DND-41 (cell line): ENCODE results near the gene CCDC78.

Experiments
- ATAC-seq: fragments of 200-7000 bp; cut with Tn5 transposase; 3 replicates; pipeline ENCODE4 v1.9.1; 2021; ENCODE audit warnings: low read depth; ENCODE audit not compliant: insufficient read depth
- DNase-seq: peaks from one replicate; pipeline ENCODE4 v3.0.0-alpha.2; 2020
- H2AFZ ChIP-seq: 2 replicates; pipeline ENCODE4 v1.6.0; 2012; ENCODE audit warnings: low read depth, low read length
- H3K27ac ChIP-seq: 2 replicates; pipeline ENCODE4 v1.5.1; 2012; ENCODE audit warnings: low read length, inconsistent platforms
- H3K27me3 ChIP-seq: fragments of 200-600 bp; sonication (generic); 2 replicates; pipeline ENCODE4 v1.6.0; 2012; ENCODE audit warnings: low read length, mild to moderate bottlenecking, inconsistent platforms; ENCODE audit not compliant: insufficient read depth, poor library complexity
- H3K36me3 ChIP-seq: 2 replicates; pipeline ENCODE4 v1.5.1; 2012; ENCODE audit warnings: low read length, inconsistent platforms; ENCODE audit not compliant: insufficient read depth
- H3K4me1 ChIP-seq: 2 replicates; pipeline ENCODE4 v1.5.1; 2012; ENCODE audit warnings: mild to moderate bottlenecking, low read length; ENCODE audit not compliant: insufficient read depth
- H3K4me2 ChIP-seq: 2 replicates; pipeline ENCODE4 v1.6.0; 2012; ENCODE audit warnings: mild to moderate bottlenecking, moderate library complexity, low read length, inconsistent platforms; ENCODE audit not compliant: insufficient read depth
- H3K4me3 ChIP-seq, 2 experiments: fragments of 200-600 bp in 1 of 2; shearing (Covaris generic) in 1 of 2; 2 replicates each; pipeline ENCODE4 v1.5.1; 2012 to 2016; ENCODE audit warnings: inconsistent platforms in 2 of 2, low read length in 2 of 2, mild to moderate bottlenecking in 2 of 2, low read depth in 1 of 2, moderate library complexity in 1 of 2
- H3K79me2 ChIP-seq: 2 replicates; pipeline ENCODE4 v1.6.0; 2012; ENCODE audit warnings: low read length, inconsistent platforms; ENCODE audit not compliant: insufficient read depth
- H3K9ac ChIP-seq: 2 replicates; pipeline ENCODE4 v1.6.0; 2012; ENCODE audit warnings: low read depth, mild to moderate bottlenecking, inconsistent platforms, low read length, moderate library complexity
- H3K9me3 ChIP-seq: 2 replicates; pipeline ENCODE4 v1.5.1; 2012; ENCODE audit warnings: low read length, moderate library complexity, mild to moderate bottlenecking, inconsistent platforms; ENCODE audit not compliant: insufficient read depth, severe bottlenecking
- H4K20me1 ChIP-seq: 2 replicates; pipeline ENCODE4 v1.6.0; 2012; ENCODE audit warnings: low read length; ENCODE audit not compliant: insufficient read depth
- EZH2 ChIP-seq: IDR thresholded peaks from 3 replicates; pipeline ENCODE4 v1.6.1; 2012; ENCODE audit warnings: borderline replicate concordance, low read depth, mild to moderate bottlenecking, moderate library complexity, low read length, inconsistent platforms; ENCODE audit not compliant: severe bottlenecking
- TF ChIP-seq, protein P1 (sequence below): IDR thresholded peaks from 2 replicates; pipeline ENCODE4 v1.5.1; 2012; ENCODE audit warnings: borderline replicate concordance, low read length, moderate library complexity, mild to moderate bottlenecking; ENCODE audit not compliant: poor library complexity, severe bottlenecking; ENCODE audit errors: extremely low read depth

CCDC78 gene

DNA sequence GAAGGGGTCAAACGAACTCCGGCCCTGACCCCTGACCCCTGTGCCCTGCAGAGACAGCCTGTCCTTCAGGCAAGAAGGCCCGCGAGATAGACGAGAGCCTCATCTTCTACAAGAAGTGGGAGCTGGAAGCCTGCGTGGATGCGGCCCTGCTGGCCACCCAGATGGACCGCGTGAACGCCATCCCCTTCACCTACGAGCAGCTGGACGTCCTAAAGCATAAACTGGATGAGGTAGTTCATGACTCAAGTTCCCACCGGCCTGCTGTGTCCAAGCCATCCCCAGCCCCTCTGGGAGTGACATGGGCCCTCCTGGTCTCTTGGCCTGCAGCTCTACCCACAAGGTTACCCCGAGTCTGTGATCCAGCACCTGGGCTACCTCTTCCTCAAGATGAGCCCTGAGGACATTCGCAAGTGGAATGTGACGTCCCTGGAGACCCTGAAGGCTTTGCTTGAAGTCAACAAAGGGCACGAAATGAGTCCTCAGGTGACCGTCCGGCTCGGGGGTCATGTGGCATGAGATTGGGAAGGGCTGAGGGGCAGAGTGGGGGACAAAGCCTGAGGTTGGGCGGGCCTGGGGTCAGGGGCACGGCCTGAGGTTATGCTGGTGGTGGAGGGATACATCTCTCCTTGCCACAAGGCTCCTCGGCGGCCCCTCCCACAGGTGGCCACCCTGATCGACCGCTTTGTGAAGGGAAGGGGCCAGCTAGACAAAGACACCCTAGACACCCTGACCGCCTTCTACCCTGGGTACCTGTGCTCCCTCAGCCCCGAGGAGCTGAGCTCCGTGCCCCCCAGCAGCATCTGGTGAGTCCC, 40.0 kb upstream of the CCDC78 start:
- Histone ChIP-seq H3K36me3 (no peaks in the 10 kb centered on the region), H2AFZ (no peak overlapping the region), H3K27ac (no peak overlapping the region), H4K20me1 (no peaks in the 10 kb centered on the region; the same call in 1 of the 2 replicates), H3K4me3 (no peak overlapping the region), H3K27me3 (no peaks in the 10 kb centered on the region), H3K79me2 (no peaks in the 10 kb centered on the region), H3K9ac (no peak overlapping the region), H3K4me1 (no peaks in the 10 kb centered on the region), H3K4me2 (no peak overlapping the region), H3K9me3 (no peaks in the 10 kb centered on the region)
- ATAC-seq (no peak), DNase-seq (no peak)
- no peak for TF ChIP-seq EZH2
- TF ChIP-seq, protein P1, sequence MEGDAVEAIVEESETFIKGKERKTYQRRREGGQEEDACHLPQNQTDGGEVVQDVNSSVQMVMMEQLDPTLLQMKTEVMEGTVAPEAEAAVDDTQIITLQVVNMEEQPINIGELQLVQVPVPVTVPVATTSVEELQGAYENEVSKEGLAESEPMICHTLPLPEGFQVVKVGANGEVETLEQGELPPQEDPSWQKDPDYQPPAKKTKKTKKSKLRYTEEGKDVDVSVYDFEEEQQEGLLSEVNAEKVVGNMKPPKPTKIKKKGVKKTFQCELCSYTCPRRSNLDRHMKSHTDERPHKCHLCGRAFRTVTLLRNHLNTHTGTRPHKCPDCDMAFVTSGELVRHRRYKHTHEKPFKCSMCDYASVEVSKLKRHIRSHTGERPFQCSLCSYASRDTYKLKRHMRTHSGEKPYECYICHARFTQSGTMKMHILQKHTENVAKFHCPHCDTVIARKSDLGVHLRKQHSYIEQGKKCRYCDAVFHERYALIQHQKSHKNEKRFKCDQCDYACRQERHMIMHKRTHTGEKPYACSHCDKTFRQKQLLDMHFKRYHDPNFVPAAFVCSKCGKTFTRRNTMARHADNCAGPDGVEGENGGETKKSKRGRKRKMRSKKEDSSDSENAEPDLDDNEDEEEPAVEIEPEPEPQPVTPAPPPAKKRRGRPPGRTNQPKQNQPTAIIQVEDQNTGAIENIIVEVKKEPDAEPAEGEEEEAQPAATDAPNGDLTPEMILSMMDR: no peak

DNA sequence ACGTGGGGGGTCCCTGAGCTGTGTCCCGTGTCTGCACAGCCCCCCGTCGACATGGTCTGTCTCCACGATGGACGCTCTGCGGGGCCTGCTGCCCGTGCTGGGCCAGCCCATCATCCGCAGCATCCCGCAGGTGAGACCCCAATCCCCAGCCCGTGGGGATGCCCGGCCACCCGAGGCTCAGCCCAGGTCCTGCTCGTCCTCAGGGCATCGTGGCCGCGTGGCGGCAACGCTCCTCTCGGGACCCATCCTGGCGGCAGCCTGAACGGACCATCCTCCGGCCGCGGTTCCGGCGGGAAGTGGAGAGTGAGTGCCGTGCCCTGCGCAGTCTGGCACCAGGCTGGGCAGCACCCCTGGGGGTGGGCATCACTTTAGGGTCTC, 39.2 kb upstream of the CCDC78 start:
- no peaks in the 10 kb centered on the region for H3K36me3 ChIP-seq
- no peaks in the 10 kb centered on the region for H3K79me2 ChIP-seq
- H3K4me3 ChIP-seq: no peak overlapping the region
- no peak for DNase-seq
- H4K20me1 ChIP-seq: no peaks in the 10 kb centered on the region; the same call in 1 of the 2 replicates
- no peak overlapping the region for H3K9ac ChIP-seq
- H3K4me2 ChIP-seq: no peak overlapping the region
- H3K9me3 ChIP-seq: no peaks in the 10 kb centered on the region
- H2AFZ ChIP-seq: no peak overlapping the region
- no peaks in the 10 kb centered on the region for H3K27me3 ChIP-seq
- ATAC-seq: no peak
- no peak overlapping the region for H3K27ac ChIP-seq
- TF ChIP-seq EZH2: no peak
- TF ChIP-seq, protein P1: no peak
- H3K4me1 ChIP-seq: no peaks in the 10 kb centered on the region

DNA sequence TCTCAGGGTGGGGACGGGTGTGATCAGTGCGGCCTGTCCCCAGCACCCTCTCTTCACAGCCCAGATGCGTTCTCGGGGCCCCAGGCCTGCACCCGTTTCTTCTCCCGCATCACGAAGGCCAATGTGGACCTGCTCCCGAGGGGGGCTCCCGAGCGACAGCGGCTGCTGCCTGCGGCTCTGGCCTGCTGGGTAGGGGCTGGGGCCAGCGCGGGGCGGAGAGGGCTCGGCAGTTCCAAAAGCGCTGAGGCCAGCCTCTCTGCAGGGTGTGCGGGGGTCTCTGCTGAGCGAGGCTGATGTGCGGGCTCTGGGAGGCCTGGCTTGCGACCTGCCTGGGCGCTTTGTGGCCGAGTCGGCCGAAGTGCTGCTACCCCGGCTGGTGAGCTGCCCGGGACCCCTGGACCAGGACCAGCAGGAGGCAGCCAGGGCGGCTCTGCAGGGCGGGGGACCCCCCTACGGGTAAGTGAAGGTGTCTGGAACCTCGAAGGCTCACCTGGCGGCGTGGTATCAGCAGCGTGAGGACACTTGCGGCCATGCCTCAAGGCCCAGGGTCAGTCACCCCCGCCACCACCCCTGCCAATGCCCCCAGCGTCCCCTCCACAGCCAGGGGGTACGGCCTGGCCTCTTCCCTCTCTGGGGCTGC, 38.7 kb upstream of the CCDC78 start:
- Histone ChIP-seq H3K9me3 (no peaks in the 10 kb centered on the region), H4K20me1 (no peaks in the 10 kb centered on the region; the same call in 1 of the 2 replicates), H3K4me3 (no peak overlapping the region), H3K27ac (no peak overlapping the region), H3K36me3 (no peaks in the 10 kb centered on the region), H2AFZ (no peak overlapping the region), H3K79me2 (no peaks in the 10 kb centered on the region), H3K4me2 (no peak overlapping the region), H3K27me3 (no peaks in the 10 kb centered on the region), H3K4me1 (no peaks in the 10 kb centered on the region), H3K9ac (no peak overlapping the region)
- TF ChIP-seq, protein P1: no peak
- TF ChIP-seq EZH2: no peak
- ATAC-seq: no peak
- no peak for DNase-seq
